ENCODE measurements around the gene RAPGEF5. TPM values are rescaled to one million over a fixed set of nuclear protein-coding genes. Genes with fewer than 3 reads are reported as not detected.

RAPGEF5 gene
- total RNA-seq, 2 experiments from 2014 or later, result 0.66 to 0.99 TPM

DNA sequence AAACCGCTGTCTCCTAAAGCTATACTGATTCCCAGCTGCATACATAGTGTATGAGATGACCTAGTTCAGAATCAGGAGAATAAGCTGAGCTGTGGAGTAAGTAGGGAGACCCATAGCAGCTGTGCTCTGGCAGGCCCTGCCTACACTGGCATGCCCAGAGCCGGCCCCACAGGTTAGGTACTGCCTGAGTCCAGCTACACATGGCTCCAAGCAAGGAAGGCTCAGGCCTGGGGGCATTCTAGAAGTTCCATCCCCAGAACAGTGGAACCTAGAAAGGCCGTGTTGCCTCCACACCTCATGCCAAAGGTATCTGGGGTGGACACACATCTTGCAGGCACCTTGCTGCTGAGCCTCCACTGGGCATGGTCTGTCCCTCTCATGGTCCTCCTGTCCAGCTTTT, 215.6 kb downstream of the RAPGEF5 start:
- H3K4me3 Mint-ChIP-seq, result no peak overlapping the region

DNA sequence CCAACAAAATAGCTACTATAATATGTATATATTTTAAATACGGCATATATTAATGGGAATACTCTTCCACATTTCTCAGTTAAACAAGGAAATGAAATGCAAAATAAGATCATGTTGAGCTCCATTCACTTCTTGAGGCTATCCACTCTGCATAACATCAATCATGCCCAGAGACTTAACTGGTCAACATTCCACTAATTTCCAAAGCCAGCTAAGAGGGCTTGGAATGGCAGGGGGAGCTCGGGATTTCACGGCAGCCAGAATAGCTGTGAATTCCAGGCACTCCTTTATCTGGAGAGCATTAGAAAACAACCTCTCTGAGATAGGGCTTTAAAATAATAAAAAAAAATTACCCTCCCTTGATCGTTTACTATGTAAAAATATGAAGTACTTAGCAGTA, 216.4 kb downstream of the RAPGEF5 start:
- no peak for ATAC-seq
- peaks cover 36% of the 10 kb centered on the region for H3K27me3 Mint-ChIP-seq
- no peak for DNase-seq
- no peak overlapping the region for H3K27ac Mint-ChIP-seq
- H3K36me3 Mint-ChIP-seq, result no peaks in the 10 kb centered on the region
- CTCF ChIA-PET, result interaction anchor here (0.6 to 1.4 kb wide), 2 partner anchors 13 to 1958 kb away, joined by 3 to 5 read pairs; no protein-coding TSS in a partner anchor
- H3K9me3 Mint-ChIP-seq (ENCODE audit: low read depth), result no peaks in the 10 kb centered on the region
- H3K4me1 Mint-ChIP-seq, result no peaks in the 10 kb centered on the region
- H3K4me3 Mint-ChIP-seq, result no peak overlapping the region

More for the DNA sequence above, 215.6 kb downstream of the RAPGEF5 start:
- Mint-ChIP-seq H3K9me3 (ENCODE audit: low read depth) (no peaks in the 10 kb centered on the region), H3K27me3 (peaks cover 32% of the 10 kb centered on the region), H3K36me3 (no peaks in the 10 kb centered on the region), H3K4me1 (no peaks in the 10 kb centered on the region), H3K27ac (no peak overlapping the region)
- CTCF ChIA-PET, result interaction anchor here (0.6 to 1.4 kb wide), 2 partner anchors 13 to 1957 kb away, joined by 3 to 5 read pairs; no protein-coding TSS in a partner anchor
- ATAC-seq, result no peak
- no peak for DNase-seq

DNA sequence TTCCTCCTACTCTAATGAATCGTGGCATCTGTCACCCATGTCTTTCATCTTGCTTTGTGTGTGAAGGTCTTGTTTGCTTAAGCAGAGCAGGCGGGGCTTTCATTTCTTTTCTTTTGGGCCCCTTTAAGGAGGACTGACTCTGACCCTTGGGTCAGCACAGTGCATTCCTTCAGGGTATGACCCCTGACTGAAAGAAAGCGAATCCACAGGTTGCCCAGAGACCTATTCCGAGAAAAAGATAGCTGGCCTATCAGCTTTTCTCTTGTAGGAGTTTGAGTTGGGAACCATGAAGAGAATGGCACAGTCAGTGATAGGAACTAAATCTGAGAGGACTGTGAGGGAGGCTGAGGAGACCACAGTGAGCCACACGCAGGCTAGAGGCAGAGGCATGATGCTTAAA, 218.1 kb downstream of the RAPGEF5 start:
- Mint-ChIP-seq H3K27ac (no peak overlapping the region), H3K36me3 (no peaks in the 10 kb centered on the region), H3K27me3 (peaks cover 38% of the 10 kb centered on the region), H3K4me1 (no peaks in the 10 kb centered on the region), H3K4me3 (no peak overlapping the region), H3K9me3 (ENCODE audit: low read depth) (no peaks in the 10 kb centered on the region)
- no peak for ATAC-seq
- CTCF ChIA-PET, result no interaction called here
- DNase-seq, result no peak

DNA sequence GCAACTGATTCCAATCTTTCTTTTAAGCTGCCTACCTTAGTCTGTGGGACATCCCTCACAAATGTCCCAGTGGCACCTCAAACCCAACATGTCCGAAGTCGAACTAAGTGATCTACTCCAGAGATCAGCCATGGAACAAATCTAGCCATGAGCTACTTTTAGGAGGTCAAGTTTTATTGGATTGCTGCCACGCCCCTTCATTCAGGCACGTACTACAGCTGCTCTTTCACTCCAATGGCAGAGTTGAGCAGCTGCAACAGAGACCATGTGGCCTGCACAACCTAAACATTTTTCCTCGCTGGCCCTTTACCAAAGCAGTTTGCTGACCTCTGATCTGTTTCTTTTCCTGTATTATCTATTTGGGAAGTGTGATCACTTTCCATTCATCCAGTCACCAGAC, 218.8 kb downstream of the RAPGEF5 start:
- ATAC-seq (no peak), DNase-seq (no peak)
- Mint-ChIP-seq H3K27ac (no peak overlapping the region), H3K9me3 (ENCODE audit: low read depth) (no peaks in the 10 kb centered on the region), H3K27me3 (peaks cover 38% of the 10 kb centered on the region), H3K4me3 (no peak overlapping the region), H3K4me1 (no peaks in the 10 kb centered on the region), H3K36me3 (no peaks in the 10 kb centered on the region)
- CTCF ChIA-PET, result no interaction called here

DNA sequence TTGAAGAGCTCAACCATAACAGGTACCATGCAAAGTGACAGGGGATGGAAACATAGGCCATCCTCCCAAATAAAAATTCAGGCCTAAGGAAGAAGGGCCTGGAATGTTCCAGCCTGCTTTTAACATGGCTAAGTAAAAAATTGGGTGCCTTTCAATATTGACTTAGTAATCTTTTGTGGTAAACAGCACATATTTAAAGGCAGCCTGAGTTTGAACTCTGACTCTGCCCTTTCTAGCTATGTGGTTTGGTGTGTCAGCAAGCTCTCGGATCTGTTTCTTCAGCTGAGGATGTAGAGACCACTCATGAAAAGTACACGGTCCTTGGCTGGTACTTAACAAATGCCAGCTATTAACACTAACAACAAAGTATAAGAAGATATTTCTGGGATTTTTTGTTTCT, 219.5 kb downstream of the RAPGEF5 start:
- no peaks in the 10 kb centered on the region for H3K36me3 Mint-ChIP-seq
- CTCF ChIA-PET, result no interaction called here
- H3K4me3 Mint-ChIP-seq, result no peak overlapping the region
- no peaks in the 10 kb centered on the region for H3K9me3 Mint-ChIP-seq (ENCODE audit: low read depth)
- no peak overlapping the region for H3K27ac Mint-ChIP-seq
- peaks cover 41% of the 10 kb centered on the region for H3K27me3 Mint-ChIP-seq
- no peak for ATAC-seq
- DNase-seq, result no peak
- no peaks in the 10 kb centered on the region for H3K4me1 Mint-ChIP-seq

DNA sequence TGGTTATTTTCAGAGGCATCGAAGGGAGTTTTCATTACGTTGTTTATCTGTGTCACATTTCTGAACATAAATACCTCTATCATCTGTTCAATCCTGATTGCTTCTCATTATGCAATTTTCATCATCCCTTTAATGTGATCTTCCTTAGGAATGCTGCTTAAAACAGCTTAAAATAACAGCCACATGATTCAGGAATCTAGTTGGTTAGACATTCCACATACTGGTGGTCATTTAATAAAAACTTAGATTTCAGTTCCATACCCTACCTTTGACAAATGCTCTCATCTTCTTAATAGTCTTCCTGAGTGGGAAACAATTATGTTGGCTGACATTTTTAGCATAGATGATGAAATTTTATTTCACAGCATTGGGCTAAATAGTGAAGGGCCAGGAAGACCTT, 219.9 kb downstream of the RAPGEF5 start:
- DNase-seq, result no peak
- H3K9me3 Mint-ChIP-seq (ENCODE audit: low read depth), result no peaks in the 10 kb centered on the region
- H3K4me1 Mint-ChIP-seq, result no peaks in the 10 kb centered on the region
- H3K27ac Mint-ChIP-seq, result no peak overlapping the region
- H3K27me3 Mint-ChIP-seq, result peaks cover 45% of the 10 kb centered on the region
- no peaks in the 10 kb centered on the region for H3K36me3 Mint-ChIP-seq
- ATAC-seq, result no peak
- CTCF ChIA-PET, result no interaction called here
- no peak overlapping the region for H3K4me3 Mint-ChIP-seq

DNA sequence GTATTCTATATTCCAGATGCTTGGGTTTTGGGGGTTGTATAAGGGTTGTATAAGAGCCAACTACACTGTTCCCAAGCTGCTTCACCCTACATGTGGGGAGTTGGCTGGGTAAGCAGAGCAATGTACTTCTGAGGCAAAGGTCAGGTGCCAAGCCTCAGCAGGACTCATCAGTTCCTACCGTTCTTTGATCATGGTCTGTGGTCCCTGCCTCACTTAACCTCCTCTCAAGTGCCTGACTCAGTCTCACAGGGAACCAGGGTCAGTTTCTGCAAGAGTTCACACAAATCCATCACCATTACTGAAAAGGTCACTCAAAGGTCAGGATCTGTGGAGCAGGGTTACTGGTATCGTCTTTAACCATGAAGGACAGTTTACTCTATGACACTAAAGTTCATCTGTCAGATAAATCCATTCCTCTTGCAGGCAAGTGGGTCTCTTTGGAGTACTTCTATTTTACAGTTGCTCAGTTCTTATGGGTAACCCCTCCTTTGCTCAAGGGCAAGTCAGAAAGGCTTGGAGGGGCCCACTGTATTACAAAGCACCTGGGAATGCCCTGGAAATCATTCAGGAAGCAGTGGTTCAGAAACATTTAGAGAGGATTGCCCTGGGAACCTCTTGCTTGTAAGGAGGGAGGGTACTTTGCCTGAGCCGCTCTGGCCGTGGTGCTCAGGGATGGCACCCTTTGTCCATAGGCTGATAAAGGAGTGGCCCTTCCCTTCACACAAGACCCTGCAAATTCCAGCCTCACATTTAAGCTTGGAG, 227.0 kb downstream of the RAPGEF5 start:
- H3K27ac Mint-ChIP-seq, result no peak overlapping the region
- no peak overlapping the region for H3K4me3 Mint-ChIP-seq
- CTCF ChIA-PET, result interaction anchor here (0.7 kb wide), 1 partner anchor 19 kb away, joined by 3 read pairs; no protein-coding TSS in a partner anchor
- DNase-seq (peak; percentile 19), ATAC-seq (no peak)
- H3K9me3 Mint-ChIP-seq (ENCODE audit: low read depth), result no peaks in the 10 kb centered on the region
- peaks cover 3% of the 10 kb centered on the region for H3K4me1 Mint-ChIP-seq
- no peaks in the 10 kb centered on the region for H3K36me3 Mint-ChIP-seq
- peaks cover 49% of the 10 kb centered on the region for H3K27me3 Mint-ChIP-seq

DNA sequence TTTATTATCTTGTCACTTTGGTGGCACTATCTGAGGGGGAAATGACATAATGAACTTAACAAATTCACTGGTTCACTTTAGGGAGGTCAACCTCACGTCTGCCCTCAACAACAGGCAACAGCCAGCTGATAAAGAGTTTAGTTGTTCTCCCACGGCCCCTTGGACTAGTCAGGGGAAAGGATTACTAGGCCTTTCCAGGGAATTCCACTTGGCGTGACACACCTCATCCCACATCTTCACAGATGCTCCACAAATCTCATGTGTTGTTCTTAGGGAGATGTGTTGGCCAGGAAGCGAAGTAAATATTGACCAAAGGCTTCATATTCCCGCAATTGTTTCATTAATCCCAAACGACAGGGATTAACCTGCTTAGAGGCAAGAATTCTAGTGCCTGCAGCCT, 227.8 kb downstream of the RAPGEF5 start:
- H3K4me1 Mint-ChIP-seq, result peaks cover 3% of the 10 kb centered on the region
- CTCF ChIA-PET, result interaction anchor here (0.7 to 2.4 kb wide), 2 partner anchors 20 kb away, joined by 3 to 9 read pairs; no protein-coding TSS in a partner anchor
- H3K27ac Mint-ChIP-seq, result no peak overlapping the region
- H3K27me3 Mint-ChIP-seq, result peaks cover 44% of the 10 kb centered on the region
- H3K36me3 Mint-ChIP-seq, result no peaks in the 10 kb centered on the region
- H3K4me3 Mint-ChIP-seq, result no peak overlapping the region
- H3K9me3 Mint-ChIP-seq (ENCODE audit: low read depth), result no peaks in the 10 kb centered on the region
- DNase-seq, result no peak
- no peak for ATAC-seq

DNA sequence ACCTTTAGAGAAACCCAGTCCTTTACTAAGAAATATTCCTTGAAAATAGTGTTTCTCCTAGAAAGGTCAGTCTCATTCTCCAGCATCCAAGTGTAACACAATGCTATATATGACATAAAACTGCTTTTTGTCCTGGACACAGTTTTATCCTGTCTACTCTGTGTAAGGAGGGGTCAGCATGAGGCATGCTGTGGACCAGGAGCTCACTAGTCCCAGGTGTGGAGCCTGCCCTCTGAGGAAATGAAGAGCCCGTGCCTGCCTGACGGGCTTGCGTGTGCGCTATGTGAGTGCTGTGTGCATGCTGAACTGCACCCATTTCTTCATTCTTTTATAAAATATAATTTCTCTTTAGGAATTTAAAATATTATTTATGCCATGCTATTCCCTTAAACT, 228.4 kb downstream of the RAPGEF5 start:
- no peak overlapping the region for H3K4me3 Mint-ChIP-seq
- DNase-seq, result no peak
- no peak overlapping the region for H3K27ac Mint-ChIP-seq
- CTCF ChIA-PET, result interaction anchor here (1.4 to 2.4 kb wide), 2 partner anchors 10 to 19 kb away, joined by 3 to 9 read pairs; no protein-coding TSS in a partner anchor
- H3K9me3 Mint-ChIP-seq (ENCODE audit: low read depth), result no peaks in the 10 kb centered on the region
- no peaks in the 10 kb centered on the region for H3K36me3 Mint-ChIP-seq
- H3K27me3 Mint-ChIP-seq, result peaks cover 41% of the 10 kb centered on the region
- ATAC-seq, result no peak
- H3K4me1 Mint-ChIP-seq, result peaks cover 3% of the 10 kb centered on the region

DNA sequence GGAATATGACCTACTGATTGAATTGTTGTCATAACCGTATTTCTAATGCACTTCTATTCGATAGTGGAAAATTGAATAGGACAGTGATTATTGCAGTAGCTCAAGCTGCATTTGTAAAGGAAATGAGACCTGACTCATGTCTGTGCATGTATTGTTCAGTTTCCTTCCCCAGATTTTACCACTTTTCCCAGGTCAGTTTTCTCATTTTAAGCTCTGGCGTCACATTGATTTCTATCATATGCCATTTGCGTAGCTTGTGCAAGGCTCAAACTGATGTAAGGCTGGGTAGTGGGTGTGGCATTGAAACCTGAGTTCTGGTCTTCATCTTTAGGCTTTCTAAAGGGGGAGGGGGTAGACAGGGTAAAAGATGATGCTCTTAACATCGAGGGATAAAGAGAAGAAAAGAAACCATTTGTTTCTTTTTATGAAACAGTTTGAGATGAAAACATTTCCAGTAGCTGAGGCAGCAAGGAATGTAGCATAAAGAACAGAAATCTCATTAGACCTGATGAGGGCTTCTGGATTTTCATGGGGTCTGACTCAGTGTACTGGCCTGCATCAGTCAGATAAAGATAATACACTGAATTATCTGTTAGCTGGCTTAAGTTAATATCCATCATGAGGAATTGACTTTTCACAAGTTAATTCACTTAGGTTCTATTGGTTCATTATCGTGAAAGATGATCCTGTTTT, 229.0 kb downstream of the RAPGEF5 start:
- Mint-ChIP-seq H3K9me3 (ENCODE audit: low read depth) (no peaks in the 10 kb centered on the region), H3K4me1 (peaks cover 6% of the 10 kb centered on the region), H3K36me3 (no peaks in the 10 kb centered on the region), H3K27me3 (peaks cover 43% of the 10 kb centered on the region), H3K4me3 (no peak overlapping the region), H3K27ac (no peak overlapping the region)
- DNase-seq (no peak), ATAC-seq (no peak)
- CTCF ChIA-PET, result interaction anchor here (1.4 to 2.4 kb wide), 3 partner anchors 10 to 19 kb away, joined by 3 to 9 read pairs (median 3); no protein-coding TSS in a partner anchor

DNA sequence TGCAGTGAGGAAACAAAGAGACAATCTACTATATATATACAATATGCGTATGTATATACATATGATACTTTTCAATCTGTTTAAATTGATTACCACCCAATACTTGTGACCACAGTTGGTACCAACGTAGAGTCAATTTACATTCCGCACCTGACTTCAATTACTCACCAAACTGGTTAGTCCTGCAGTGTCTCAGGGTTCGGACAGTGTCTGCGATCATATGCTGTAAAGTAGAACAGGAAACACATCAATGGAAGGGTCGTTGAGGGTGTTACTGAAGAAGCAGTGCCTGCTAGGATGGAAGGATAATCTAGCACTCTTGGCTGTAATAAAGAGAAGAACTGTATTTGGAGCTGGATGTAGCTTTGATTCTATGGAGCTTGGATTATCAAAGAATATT, 231.5 kb downstream of the RAPGEF5 start:
- no peaks in the 10 kb centered on the region for H3K36me3 Mint-ChIP-seq
- H3K27me3 Mint-ChIP-seq, result peaks cover 29% of the 10 kb centered on the region
- CTCF ChIA-PET, result interaction anchor here (0.8 kb wide), 1 partner anchor 16 kb away, joined by 3 read pairs; no protein-coding TSS in a partner anchor
- peaks cover 21% of the 10 kb centered on the region for H3K4me1 Mint-ChIP-seq
- no peak overlapping the region for H3K4me3 Mint-ChIP-seq
- no peak overlapping the region for H3K27ac Mint-ChIP-seq
- no peak for ATAC-seq
- DNase-seq, result no peak
- H3K9me3 Mint-ChIP-seq (ENCODE audit: low read depth), result no peaks in the 10 kb centered on the region

DNA sequence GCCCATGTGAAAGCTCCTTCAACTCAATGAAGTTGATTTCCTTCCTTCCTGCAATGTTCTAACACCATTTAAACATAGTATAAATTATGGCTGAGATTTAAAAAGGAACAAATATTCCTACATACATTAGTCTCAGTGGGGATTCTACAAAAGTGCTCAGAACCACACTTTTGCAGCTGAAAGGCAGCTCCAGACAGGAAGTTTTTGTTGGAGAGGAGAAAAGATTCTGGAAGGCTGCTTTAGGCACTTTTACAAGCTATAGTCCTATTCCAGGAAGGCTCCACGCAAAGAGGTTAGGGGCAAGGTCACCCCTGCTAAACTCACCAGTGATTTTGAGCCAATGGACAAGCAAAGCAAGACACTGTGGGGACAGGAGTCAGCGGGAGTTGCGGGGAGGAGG, 232.0 kb downstream of the RAPGEF5 start:
- Mint-ChIP-seq H3K4me1 (peaks cover 21% of the 10 kb centered on the region), H3K4me3 (no peak overlapping the region), H3K27ac (no peak overlapping the region), H3K27me3 (peaks cover 27% of the 10 kb centered on the region), H3K9me3 (ENCODE audit: low read depth) (no peaks in the 10 kb centered on the region), H3K36me3 (no peaks in the 10 kb centered on the region)
- CTCF ChIA-PET, result interaction anchor here (0.8 kb wide), 1 partner anchor 15 kb away, joined by 3 read pairs; no protein-coding TSS in a partner anchor
- ATAC-seq (no peak), DNase-seq (peak; percentile 34)

DNA sequence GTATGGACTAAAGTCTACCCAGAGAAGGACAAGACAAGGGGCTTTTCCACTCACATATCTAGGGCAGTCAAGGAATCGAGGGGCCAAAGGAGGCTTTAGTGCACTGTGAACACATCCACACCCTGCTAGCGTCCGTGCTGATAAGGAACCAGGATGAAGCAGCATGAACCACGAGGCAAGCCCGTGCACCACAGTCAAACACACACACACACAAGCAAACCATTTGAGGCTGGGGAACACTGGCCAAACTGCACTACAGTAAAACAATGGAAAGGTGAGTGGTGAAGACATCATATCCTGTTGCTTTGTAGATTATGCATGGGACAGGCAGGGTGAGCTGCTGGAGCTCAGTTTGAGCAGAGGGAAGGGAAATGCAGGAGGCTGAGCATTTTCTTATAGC, 233.8 kb downstream of the RAPGEF5 start:
- peaks cover 21% of the 10 kb centered on the region for H3K4me1 Mint-ChIP-seq
- peaks cover 21% of the 10 kb centered on the region for H3K27me3 Mint-ChIP-seq
- no peak overlapping the region for H3K27ac Mint-ChIP-seq
- H3K4me3 Mint-ChIP-seq, result no peak overlapping the region
- CTCF ChIA-PET, result interaction anchor here (1.4 kb wide), 1 partner anchor 14 kb away, joined by 7 read pairs; no protein-coding TSS in a partner anchor
- H3K9me3 Mint-ChIP-seq (ENCODE audit: low read depth), result no peaks in the 10 kb centered on the region
- peak; percentile 29 for DNase-seq
- no peak for ATAC-seq
- no peaks in the 10 kb centered on the region for H3K36me3 Mint-ChIP-seq

Data from activated CD8-positive, alpha-beta memory T cell treated with anti-CD3 and anti-CD28 coated beads, Interleukin-2, amount 10 ng/mL, durations not matched to agents 7 days and 5 days (primary cell).